Activated CD4-positive, alpha-beta T cell treated with anti-CD3 and anti-CD28 coated beads, Interleukin-2, amount 10 ng/mL, durations not matched to agents 7 days and 5 days (primary cell): ENCODE measurements around the gene SLC48A1. TPM values are rescaled to one million over a fixed set of nuclear protein-coding genes. Genes with fewer than 3 reads are reported as not detected.

Source experiments
- CTCF ChIA-PET: fragments of 350-600 bp; sonication (Branson Sonifier 250); formaldehyde crosslinking; loops from one replicate; lab custom pipeline; 2021; ENCODE audit warnings: antibody characterized with exemption; lab: Charles Lee
- POLR2A ChIA-PET: fragments of 350-600 bp; sonication (Branson Sonifier 250); formaldehyde crosslinking; loops from one replicate; lab custom pipeline; 2021; ENCODE audit warnings: antibody characterized with exemption; lab: Charles Lee
- DNase-seq: peaks from one replicate; pipeline ENCODE4 v3.0.0-alpha.2; 2020
- H3K27ac Mint-ChIP-seq: one replicate; pipeline ENCODE4 v1.8.0; 2021; ENCODE audit warnings: mild to moderate bottlenecking, moderate library complexity, mixed read lengths
- H3K27me3 Mint-ChIP-seq: one replicate; pipeline ENCODE4 v1.8.0; 2021; ENCODE audit warnings: mixed read lengths
- H3K36me3 Mint-ChIP-seq: one replicate; pipeline ENCODE4 v1.8.0; 2021; ENCODE audit warnings: low read depth, mixed read lengths
- H3K4me1 Mint-ChIP-seq: one replicate; pipeline ENCODE4 v1.8.0; 2021; ENCODE audit warnings: mixed read lengths
- H3K4me3 Mint-ChIP-seq: one replicate; pipeline ENCODE4 v1.8.0; 2021; ENCODE audit warnings: mild to moderate bottlenecking, moderate library complexity, mixed read lengths
- H3K9me3 Mint-ChIP-seq: one replicate; pipeline ENCODE4 v1.8.0; 2021; ENCODE audit warnings: mixed read lengths
- total RNA-seq, 2 experiments: library from RNA; stranded (reverse); gene quantifications; one replicate each; pipeline ENCODE4 v1.2.3, GENCODE V29; 2021

SLC48A1 gene
- total RNA-seq, 2 experiments from 2014 or later = 7.9 to 9.1 TPM

DNA sequence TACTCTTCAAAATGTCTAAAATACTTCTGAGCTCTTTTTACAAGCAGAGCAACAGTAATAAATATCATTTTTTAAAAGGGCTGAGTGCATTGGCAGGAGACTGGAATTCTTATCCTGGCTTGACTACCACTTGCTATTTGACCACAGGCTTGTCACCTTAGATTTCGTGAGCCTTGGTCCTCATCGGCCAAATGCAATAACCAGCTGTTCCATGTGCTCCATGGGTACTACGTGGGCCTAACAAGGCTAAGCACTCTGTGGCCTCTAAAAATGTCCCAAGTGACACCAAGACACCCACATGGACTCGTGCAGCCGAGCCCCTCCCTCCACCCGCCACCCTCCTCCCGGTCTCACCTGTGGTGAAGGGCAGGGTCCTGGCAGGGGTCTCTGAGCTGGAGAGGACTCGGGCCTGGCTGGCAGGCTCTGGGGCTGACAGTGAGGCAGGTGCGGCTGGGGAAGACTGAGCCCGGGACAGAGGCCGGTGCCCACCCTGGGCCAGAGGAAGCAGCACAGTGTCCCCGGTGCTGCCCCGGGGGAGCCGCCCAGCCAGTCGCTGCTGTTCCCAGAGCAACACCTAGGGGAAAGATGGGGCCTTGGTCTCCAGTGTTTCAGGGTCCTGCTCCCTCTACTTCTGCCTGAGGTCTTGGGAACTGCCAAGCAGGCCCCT lies 20.1 kb downstream of the SLC48A1 start:
- POLR2A ChIA-PET = no interaction called here

GRCh38 chr12:47794679-47795078 lies 21.6 kb downstream of the SLC48A1 start:
- no peaks in the 10 kb centered on the region for H3K9me3 Mint-ChIP-seq
- no peaks in the 10 kb centered on the region for H3K27me3 Mint-ChIP-seq
- peaks cover 49% of the 10 kb centered on the region for H3K36me3 Mint-ChIP-seq
- H3K4me3 Mint-ChIP-seq = no peak overlapping the region
- DNase-seq = no peak
- H3K4me1 Mint-ChIP-seq = peaks cover 15% of the 10 kb centered on the region
- H3K27ac Mint-ChIP-seq = no peak overlapping the region
- CTCF ChIA-PET = interaction anchor here (1.4 kb wide), 1 partner anchor 15 kb away, joined by 3 read pairs; no protein-coding TSS in a partner anchor
- POLR2A ChIA-PET = no interaction called here

More for the DNA sequence above, 20.1 kb downstream of the SLC48A1 start:
- no peaks in the 10 kb centered on the region for H3K9me3 Mint-ChIP-seq
- peaks cover 4% of the 10 kb centered on the region for H3K4me1 Mint-ChIP-seq
- CTCF ChIA-PET = interaction anchor here (0.5 to 3.8 kb wide), 6 partner anchors 10 to 942 kb away, joined by 3 to 21 read pairs (median 4); no protein-coding TSS in a partner anchor
- peak overlapping the region; percentile 28 for H3K27ac Mint-ChIP-seq
- no peak overlapping the region for H3K4me3 Mint-ChIP-seq
- no peak for DNase-seq
- peaks cover 58% of the 10 kb centered on the region for H3K36me3 Mint-ChIP-seq
- H3K27me3 Mint-ChIP-seq = no peaks in the 10 kb centered on the region

DNA sequence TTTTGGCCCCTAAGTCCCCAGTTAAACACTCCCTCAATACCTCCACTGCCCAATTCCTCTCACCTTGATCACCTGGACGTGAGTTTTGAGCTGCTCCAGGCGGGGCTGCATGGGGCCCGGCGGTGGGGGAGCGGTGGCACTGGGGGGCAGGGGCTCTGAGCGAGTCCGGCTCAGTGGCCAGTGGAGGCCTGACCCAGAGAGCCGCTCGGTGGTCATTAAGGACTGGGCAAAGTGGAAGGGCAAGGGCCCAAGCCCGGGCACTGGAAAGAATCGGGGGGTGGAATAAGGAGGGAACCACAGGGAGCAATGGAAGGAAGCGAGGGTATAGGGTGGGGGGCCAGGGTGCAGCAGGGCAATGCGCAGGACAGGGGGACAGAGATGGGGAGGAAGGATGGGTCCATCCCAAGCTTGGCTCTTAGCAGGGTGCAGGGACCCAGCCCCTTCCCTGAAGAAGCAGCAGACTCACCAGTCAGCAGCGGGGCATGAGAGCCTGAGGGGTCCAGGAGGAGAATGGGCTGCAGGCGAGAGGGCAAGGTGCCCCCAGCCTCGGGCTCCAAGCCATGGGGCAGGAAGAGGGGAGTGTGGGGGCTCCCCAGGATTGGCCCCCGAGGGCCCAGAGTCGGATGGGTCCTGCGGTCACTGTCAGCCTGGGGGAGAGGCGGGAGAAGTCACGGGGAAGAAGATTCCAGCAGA lies 22.2 kb downstream of the SLC48A1 start:
- H3K36me3 Mint-ChIP-seq = peaks cover 48% of the 10 kb centered on the region
- no peak for DNase-seq
- CTCF ChIA-PET = interaction anchor here (0.8 to 1.4 kb wide), 2 partner anchors 16 to 40 kb away, joined by 3 read pairs; no protein-coding TSS in a partner anchor
- no peaks in the 10 kb centered on the region for H3K27me3 Mint-ChIP-seq
- H3K9me3 Mint-ChIP-seq = no peaks in the 10 kb centered on the region
- POLR2A ChIA-PET = no interaction called here
- peaks cover 19% of the 10 kb centered on the region for H3K4me1 Mint-ChIP-seq
- H3K4me3 Mint-ChIP-seq = no peak overlapping the region
- H3K27ac Mint-ChIP-seq = peak overlapping the region; percentile 9

DNA sequence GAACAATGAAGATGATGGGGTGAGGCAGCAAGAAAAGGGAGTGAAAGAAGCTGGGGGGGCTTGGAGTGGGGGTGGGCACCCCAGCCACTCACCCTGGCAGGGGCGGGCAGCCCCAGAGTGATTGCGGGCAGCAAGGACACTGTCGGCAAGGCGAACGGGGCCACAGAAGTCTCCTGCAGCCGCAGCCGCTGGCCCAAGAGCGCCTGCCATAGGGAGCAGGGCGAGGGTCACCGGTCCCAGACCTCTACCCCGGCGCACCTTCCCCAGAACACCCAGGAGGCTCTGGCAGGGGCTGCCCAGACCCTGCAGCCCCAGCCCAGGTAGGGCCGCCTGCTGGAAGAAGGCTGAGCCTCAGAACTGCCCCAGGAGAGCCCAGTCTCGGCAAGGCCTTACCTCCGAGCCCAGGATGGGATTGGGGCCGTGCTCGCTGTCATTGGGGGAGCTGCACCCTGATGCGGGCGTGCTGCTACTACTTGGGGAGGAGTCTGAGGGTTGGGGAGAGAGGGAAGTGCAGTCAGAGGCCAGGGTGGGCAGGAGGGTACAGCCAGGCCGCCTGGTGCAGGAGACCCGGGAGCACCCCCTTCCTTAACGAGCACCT lies 22.9 kb downstream of the SLC48A1 start:
- ChIA-PET CTCF (interaction anchor here (0.6 to 0.8 kb wide), 2 partner anchors 40 to 114 kb away, joined by 3 read pairs; no protein-coding TSS in a partner anchor), POLR2A (interaction anchor here (0.7 kb wide), 1 partner anchor 87 kb away, joined by 7 read pairs; no protein-coding TSS in a partner anchor)
- Mint-ChIP-seq H3K4me1 (peaks cover 26% of the 10 kb centered on the region), H3K36me3 (peaks cover 44% of the 10 kb centered on the region), H3K27ac (no peak overlapping the region), H3K27me3 (no peaks in the 10 kb centered on the region), H3K9me3 (no peaks in the 10 kb centered on the region), H3K4me3 (no peak overlapping the region)
- no peak for DNase-seq

DNA sequence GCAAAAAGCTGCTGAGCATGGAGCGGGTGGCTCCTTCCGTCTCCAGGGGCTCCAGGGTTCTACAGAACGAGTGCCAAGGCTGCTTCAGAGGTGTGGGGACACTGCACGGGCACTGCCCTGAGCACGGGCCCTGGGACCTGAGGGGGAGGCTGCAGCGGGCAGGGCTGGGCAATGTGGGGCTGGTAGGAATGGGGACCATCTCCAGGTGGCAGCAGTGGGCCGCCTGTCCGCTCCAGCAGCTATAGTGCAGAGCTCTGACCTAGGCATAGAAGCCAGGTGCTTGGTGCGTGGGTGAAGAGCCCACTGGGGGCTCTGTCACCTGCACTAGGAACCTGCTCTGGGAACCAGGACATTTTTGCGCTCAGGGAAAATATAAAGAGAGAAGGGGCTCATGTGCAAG lies 24.4 kb downstream of the SLC48A1 start:
- H3K36me3 Mint-ChIP-seq = peaks cover 40% of the 10 kb centered on the region
- H3K27me3 Mint-ChIP-seq = no peaks in the 10 kb centered on the region

DNA sequence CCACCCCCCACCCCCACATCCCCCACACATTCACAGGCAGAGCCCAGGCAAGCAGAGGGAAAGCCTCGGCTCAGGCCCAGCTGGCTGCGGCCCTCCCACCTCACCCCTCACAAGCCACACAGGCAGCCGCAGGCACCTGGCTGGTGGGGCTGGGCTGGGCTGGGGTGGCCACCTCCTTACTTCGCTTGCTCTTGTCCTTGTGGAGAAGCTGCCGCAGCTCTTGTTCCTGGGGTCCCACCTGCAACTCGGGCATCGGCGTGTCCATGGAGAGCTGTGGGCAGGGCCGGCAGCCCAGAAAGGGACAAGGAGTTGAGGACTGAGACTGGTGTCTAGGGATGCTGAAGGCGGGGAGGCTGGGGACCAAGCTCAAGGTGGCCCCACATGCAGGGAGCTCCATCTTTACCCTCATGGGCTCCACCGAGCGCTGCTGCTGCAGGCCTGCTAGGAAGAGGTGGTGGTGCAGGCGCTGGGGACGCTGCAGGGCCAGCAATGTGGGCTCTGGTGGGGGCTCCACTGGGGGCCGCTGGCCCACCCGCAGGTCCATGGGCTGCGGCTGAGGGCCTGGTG lies 25.4 kb downstream of the SLC48A1 start:
- H3K9me3 Mint-ChIP-seq = no peaks in the 10 kb centered on the region
- POLR2A ChIA-PET = interaction anchor here (0.6 to 1.1 kb wide), 2 partner anchors 17 to 32 kb away, joined by 3 to 4 read pairs; no protein-coding TSS in a partner anchor
- CTCF ChIA-PET = interaction anchor here (0.7 to 1.8 kb wide), 6 partner anchors 10 to 54 kb away, joined by 3 to 5 read pairs (median 3); no protein-coding TSS in a partner anchor
- H3K27ac Mint-ChIP-seq = no peak overlapping the region
- H3K36me3 Mint-ChIP-seq = peaks cover 40% of the 10 kb centered on the region
- peaks cover 51% of the 10 kb centered on the region for H3K4me1 Mint-ChIP-seq
- no peak for DNase-seq
- no peaks in the 10 kb centered on the region for H3K27me3 Mint-ChIP-seq
- H3K4me3 Mint-ChIP-seq = no peak overlapping the region

More for the DNA sequence above, 24.4 kb downstream of the SLC48A1 start:
- Mint-ChIP-seq H3K27ac (peak overlapping the region; percentile 41), H3K4me3 (no peak overlapping the region), H3K9me3 (no peaks in the 10 kb centered on the region), H3K4me1 (peaks cover 41% of the 10 kb centered on the region)
- ChIA-PET POLR2A (interaction anchor here (1.1 kb wide), 1 partner anchor 16 kb away, joined by 4 read pairs; no protein-coding TSS in a partner anchor), CTCF (interaction anchor here (0.7 to 1.6 kb wide), 7 partner anchors 9 to 141 kb away, joined by 3 to 6 read pairs (median 3); no protein-coding TSS in a partner anchor)
- DNase-seq = peak; percentile 44

GRCh38 chr12:47799357-47799955 lies 26.4 kb downstream of the SLC48A1 start:
- H3K36me3 Mint-ChIP-seq = peaks cover 42% of the 10 kb centered on the region
- DNase-seq = no peak
- ChIA-PET POLR2A (interaction anchor here (0.6 kb wide), 1 partner anchor 33 kb away, joined by 3 read pairs; no protein-coding TSS in a partner anchor), CTCF (interaction anchor here (1.0 to 1.8 kb wide), 4 partner anchors 9 to 150 kb away, joined by 3 to 4 read pairs (median 4); no protein-coding TSS in a partner anchor)
- H3K9me3 Mint-ChIP-seq = no peaks in the 10 kb centered on the region
- no peak overlapping the region for H3K4me3 Mint-ChIP-seq
- peaks cover 61% of the 10 kb centered on the region for H3K4me1 Mint-ChIP-seq
- peak overlapping the region; percentile 77 for H3K27ac Mint-ChIP-seq
- H3K27me3 Mint-ChIP-seq = no peaks in the 10 kb centered on the region

DNA sequence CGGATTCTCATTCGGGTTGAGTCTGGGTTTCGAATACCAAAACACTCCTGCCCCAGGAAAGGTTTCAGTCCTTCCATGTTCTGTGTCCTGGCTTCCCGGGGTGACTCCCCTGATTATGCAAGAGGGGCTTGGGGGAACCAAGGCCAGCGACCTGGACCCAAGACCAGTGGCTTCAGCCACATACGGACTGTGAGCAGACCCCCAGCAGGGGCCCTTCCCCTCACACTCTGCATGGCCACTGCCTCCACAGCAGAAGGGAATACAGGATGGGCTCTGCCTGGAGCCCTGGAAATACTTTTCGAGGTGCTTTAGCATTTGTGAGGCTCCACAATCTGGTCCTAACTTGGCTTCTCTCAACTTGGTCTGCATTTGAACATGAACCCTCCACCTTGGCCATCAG lies 27.5 kb downstream of the SLC48A1 start:
- no peak for DNase-seq
- Mint-ChIP-seq H3K36me3 (peaks cover 46% of the 10 kb centered on the region), H3K27me3 (no peaks in the 10 kb centered on the region), H3K4me3 (no peak overlapping the region), H3K9me3 (no peaks in the 10 kb centered on the region), H3K27ac (peak overlapping the region; percentile 75), H3K4me1 (peaks cover 72% of the 10 kb centered on the region)
- ChIA-PET CTCF (interaction anchor here (1.0 to 5.1 kb wide), 6 partner anchors 10 to 58 kb away, joined by 3 to 26 read pairs (median 6); no protein-coding TSS in a partner anchor), POLR2A (no interaction called here)

DNA sequence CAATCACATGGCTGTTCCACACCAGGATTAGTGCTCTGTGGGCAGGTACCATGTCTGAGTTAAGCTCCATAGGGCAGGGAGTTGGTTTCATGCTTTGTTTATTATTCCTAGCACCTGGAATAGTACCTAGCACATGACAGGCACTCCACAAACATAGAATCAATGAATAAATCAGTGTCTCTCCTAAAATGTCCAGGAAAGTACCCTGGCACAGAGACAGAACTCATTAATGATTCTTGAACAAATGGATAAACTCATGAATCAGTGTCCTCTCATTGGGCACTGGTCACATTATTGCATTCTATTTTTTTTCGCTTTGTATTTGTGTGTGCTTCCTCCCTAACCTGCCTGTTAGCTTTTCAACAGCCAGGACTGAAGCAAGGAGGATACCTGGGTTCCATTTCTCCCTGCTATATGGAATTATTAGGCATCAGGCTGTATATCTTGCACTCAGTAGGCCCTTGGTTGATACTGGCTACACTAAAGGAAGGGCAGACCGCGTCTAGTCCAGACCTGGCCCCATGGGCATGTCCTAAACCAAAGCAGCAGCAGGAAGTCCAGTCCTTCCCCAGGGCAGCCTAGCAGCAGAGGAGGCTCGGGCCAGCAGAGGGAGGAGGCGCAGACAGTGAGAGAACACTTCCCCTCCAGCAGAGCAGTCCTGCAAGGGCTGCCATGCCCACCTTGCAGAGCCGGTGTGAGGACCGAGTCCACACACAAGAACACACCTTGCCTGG lies 28.3 kb downstream of the SLC48A1 start:
- H3K4me3 Mint-ChIP-seq = no peak overlapping the region
- no peaks in the 10 kb centered on the region for H3K9me3 Mint-ChIP-seq
- CTCF ChIA-PET = interaction anchor here (0.6 to 5.1 kb wide), 17 partner anchors 9 to 500 kb away, joined by 3 to 26 read pairs (median 5); no protein-coding TSS in a partner anchor
- peaks cover 53% of the 10 kb centered on the region for H3K36me3 Mint-ChIP-seq
- peaks cover 80% of the 10 kb centered on the region for H3K4me1 Mint-ChIP-seq
- peak overlapping the region; percentile 93 for H3K27ac Mint-ChIP-seq
- no peaks in the 10 kb centered on the region for H3K27me3 Mint-ChIP-seq
- POLR2A ChIA-PET = no interaction called here
- no peak for DNase-seq

DNA sequence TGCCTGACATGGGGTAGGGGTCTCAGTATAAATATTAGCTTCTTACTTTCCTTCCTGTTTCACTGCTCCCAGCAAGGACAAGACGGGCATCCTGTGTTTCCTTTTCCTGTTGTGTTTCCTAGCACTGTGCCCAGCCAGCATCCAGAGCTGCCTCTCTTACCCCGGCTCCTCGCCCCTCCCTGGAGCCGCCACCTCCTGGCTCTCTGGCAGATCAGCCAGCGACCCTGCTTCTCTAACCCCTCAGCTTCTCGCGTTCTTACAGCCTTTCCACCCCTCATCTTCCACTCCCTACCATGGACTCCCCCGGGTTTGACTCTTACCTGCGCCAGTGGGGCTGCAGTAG lies 28.8 kb downstream of the SLC48A1 start:
- ChIA-PET CTCF (interaction anchor here (0.6 to 5.1 kb wide), 20 partner anchors 9 to 501 kb away, joined by 3 to 26 read pairs (median 4); no protein-coding TSS in a partner anchor), POLR2A (interaction anchor here (0.6 kb wide), 1 partner anchor 1553 kb away, joined by 3 read pairs; no protein-coding TSS in a partner anchor)
- H3K27me3 Mint-ChIP-seq = no peaks in the 10 kb centered on the region
- DNase-seq = no peak
- peak overlapping the region; percentile 93 for H3K27ac Mint-ChIP-seq
- peaks cover 58% of the 10 kb centered on the region for H3K36me3 Mint-ChIP-seq
- no peak overlapping the region for H3K4me3 Mint-ChIP-seq
- no peaks in the 10 kb centered on the region for H3K9me3 Mint-ChIP-seq
- peaks cover 85% of the 10 kb centered on the region for H3K4me1 Mint-ChIP-seq

DNA sequence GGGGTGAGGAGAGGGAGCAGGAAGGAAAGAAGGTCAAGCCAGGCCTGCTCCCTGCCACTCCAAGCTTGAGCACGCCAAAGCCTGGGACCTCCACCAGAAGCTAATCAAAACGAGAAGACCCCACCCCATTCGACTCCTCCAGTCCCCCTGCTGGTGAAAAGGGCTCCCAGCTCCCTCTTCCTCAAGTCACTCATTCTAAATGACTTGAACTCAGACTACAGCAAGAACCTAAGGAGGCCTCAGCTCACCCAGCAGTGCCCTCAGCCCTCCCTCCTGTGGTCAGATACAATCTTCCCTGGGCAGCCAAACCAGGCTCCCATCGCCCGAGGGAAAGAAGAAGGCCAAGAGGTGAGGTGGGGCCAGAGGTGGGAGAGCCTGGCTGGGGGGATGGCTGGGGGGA lies 29.3 kb downstream of the SLC48A1 start:
- Mint-ChIP-seq H3K4me3 (peak overlapping the region; percentile 52), H3K9me3 (no peaks in the 10 kb centered on the region), H3K27me3 (no peaks in the 10 kb centered on the region), H3K27ac (peak overlapping the region; percentile 93), H3K4me1 (peaks cover 90% of the 10 kb centered on the region), H3K36me3 (peaks cover 60% of the 10 kb centered on the region)
- ChIA-PET POLR2A (interaction anchor here (0.6 kb wide), 1 partner anchor 1554 kb away, joined by 3 read pairs; no protein-coding TSS in a partner anchor), CTCF (interaction anchor here (0.6 to 5.1 kb wide), 20 partner anchors 8 to 501 kb away, joined by 3 to 26 read pairs (median 4); no protein-coding TSS in a partner anchor)
- peak; percentile 30 for DNase-seq
